Measurements from ENCODE around the gene LGALS9. TPM values are rescaled to one million over a fixed set of nuclear protein-coding genes. Genes with fewer than 3 reads are reported as not detected.
"Not testable (repeated sequence)": the region's sequence is repeated elsewhere in the genome, so short reads cannot be mapped to it uniquely, and the experiment has no call there.

Gene LGALS9
- polyA plus RNA-seq, 3 donors: 149 to 581 (median 149) TPM

- Mint-ChIP-seq H3K4me3 (no peak overlapping the region), H3K9me3 (no peaks in the 10 kb centered on the region), H3K27ac (no peak overlapping the region), H3K4me1 (no peaks in the 10 kb centered on the region), H3K36me3 (peaks cover 32% of the 10 kb centered on the region in 2 donors), H3K27me3 (ENCODE audit: low read depth in 3 of 3) (peaks cover 0 to 5% (median 2%) of the 10 kb centered on the region in 3 donors)
- Histone ChIP-seq H3K36me3 (replicated peaks in 1 of 2; ENCODE audit: control insufficient read depth in 1 of 2, insufficient read depth in 2 of 2, low read length in 2 of 2) (peaks cover 27 to 34% of the 10 kb centered on the region in 2 donors), H4K20me1 (ENCODE audit: insufficient read depth, low read length) (peaks cover 25% of the 10 kb centered on the region), H3K27ac (ENCODE audit: low read depth in 1 of 2, low read length in 2 of 2) (no peak overlapping the region), H3K27me3 (ENCODE audit: control insufficient read depth in 2 of 2, insufficient read depth in 2 of 2, low read length in 2 of 2) (no peaks in the 10 kb centered on the region), H3K4me3 (replicated peaks in 1 of 3; ENCODE audit: low read depth in 2 of 3, low read length in 3 of 3) (no peak overlapping the region), H3K9ac (ENCODE audit: insufficient read depth, low read length, poor library complexity, severe bottlenecking) (no peak overlapping the region), H2AFZ (ENCODE audit: insufficient read depth, low read depth, low read length, poor library complexity, severe bottlenecking) (no peak overlapping the region), H3K4me1 (ENCODE audit: control insufficient read depth in 1 of 2, insufficient read depth in 2 of 2, low read length in 2 of 2) (no peaks in the 10 kb centered on the region), H3K79me2 (ENCODE audit: insufficient read depth, low read length) (no peaks in the 10 kb centered on the region), H3K9me3 (replicated peaks in 1 of 2; ENCODE audit: control insufficient read depth in 1 of 2, insufficient read depth in 1 of 2, low read length in 2 of 2) (no peaks in the 10 kb centered on the region), H3K4me2 (replicated peaks; ENCODE audit: extremely low read depth, low read length, poor library complexity, severe bottlenecking) (no peak overlapping the region)
- intact Hi-C loops (cut with micrococcal nuclease): loop anchor here (2.0 to 10.0 kb wide), 2 partner anchors 49 to 223 kb away; no protein-coding TSS in a partner anchor
- WGBS (ENCODE audit: insufficient coverage): 85% methylated on average over 3 of the region's 16 CpGs
- DNase-seq: peak; percentile 25 to 63 (median 53)
- peak; percentile 90 for TF ChIP-seq CTCF (IDR thresholded peaks at IDR 0.05)
Measured at GRCh38 chr17:27651411-27652345, 20.7 kb downstream of the LGALS9 start.

GRCh38 chr17:27653449-27653971, 22.5 kb downstream of the LGALS9 start:
- not testable (repeated sequence) for H3K4me1 ChIP-seq (ENCODE audit: control insufficient read depth in 1 of 2, insufficient read depth in 2 of 2, low read length in 2 of 2); H2AFZ ChIP-seq (ENCODE audit: insufficient read depth, low read depth, low read length, poor library complexity, severe bottlenecking); H3K27me3 Mint-ChIP-seq (ENCODE audit: low read depth in 3 of 3); H3K27ac Mint-ChIP-seq; H3K4me1 Mint-ChIP-seq; H3K27ac ChIP-seq (ENCODE audit: low read depth in 1 of 2, low read length in 2 of 2); DNase-seq; H3K79me2 ChIP-seq (ENCODE audit: insufficient read depth, low read length); H3K27me3 ChIP-seq (ENCODE audit: control insufficient read depth in 2 of 2, insufficient read depth in 2 of 2, low read length in 2 of 2); H3K9me3 ChIP-seq (replicated peaks in 1 of 2; ENCODE audit: control insufficient read depth in 1 of 2, insufficient read depth in 1 of 2, low read length in 2 of 2); H3K4me2 ChIP-seq (replicated peaks; ENCODE audit: extremely low read depth, low read length, poor library complexity, severe bottlenecking); H3K4me3 Mint-ChIP-seq; H3K9me3 Mint-ChIP-seq; H3K4me3 ChIP-seq (replicated peaks in 1 of 3; ENCODE audit: low read depth in 2 of 3, low read length in 3 of 3); H3K9ac ChIP-seq (ENCODE audit: insufficient read depth, low read length, poor library complexity, severe bottlenecking)
- H4K20me1 ChIP-seq (ENCODE audit: insufficient read depth, low read length): peaks cover 13% of the 10 kb centered on the region
- peaks cover 9 to 16% of the 10 kb centered on the region in 2 donors for H3K36me3 ChIP-seq (replicated peaks in 1 of 2; ENCODE audit: control insufficient read depth in 1 of 2, insufficient read depth in 2 of 2, low read length in 2 of 2)
- H3K36me3 Mint-ChIP-seq: peaks cover 13 to 14% of the 10 kb centered on the region in 2 donors
- WGBS (ENCODE audit: insufficient coverage): 72% methylated on average over 5 of the region's 9 CpGs
- intact Hi-C loops (cut with micrococcal nuclease): loop anchor here in 1 of 2 donors (10.0 kb wide), 1 partner anchor 221 kb away; no protein-coding TSS in a partner anchor

Measured in CD14-positive monocyte (primary cell).